K562 (cell line): ENCODE measurements around the gene TRUB2. TPM values are rescaled to one million over a fixed set of nuclear protein-coding genes. Genes with fewer than 3 reads are reported as not detected.

Experiments
- BHLHE40 ChIP-seq: IDR thresholded peaks from 2 replicates; pipeline ENCODE4 v1.6.1; 2011; ENCODE audit warnings: low read length, improper control_type of control experiment
- CHD1 ChIP-seq: fragments of 200-600 bp; sonication (generic); IDR thresholded peaks from one replicate; pipeline ENCODE4 v1.6.1; 2012; ENCODE audit warnings: mild to moderate bottlenecking, moderate library complexity, low read length, inconsistent platforms
- JUND ChIP-seq, 2 experiments: IDR thresholded peaks; 2 replicates in 1 of 2; 3 replicates in 1 of 2; pipeline ENCODE4 v1.6.1; 2011; ENCODE audit warnings: borderline replicate concordance in 2 of 2, low read depth in 2 of 2, low read length in 2 of 2, improper control_type of control experiment in 1 of 2, missing biosample characterization in 1 of 2, missing genetic modification characterization in 1 of 2, missing genetic modification reagents in 1 of 2
- MGA ChIP-seq: fragments of 450-650 bp; IDR thresholded peaks from 2 replicates; pipeline ENCODE4 v1.6.1; 2016; ENCODE audit warnings: mild to moderate bottlenecking, moderate library complexity
- MXI1 ChIP-seq: IDR thresholded peaks from 2 replicates; pipeline ENCODE4 v1.6.1; 2011; ENCODE audit warnings: low read depth, mild to moderate bottlenecking, improper control_type of control experiment, low read length
- NR2F6 ChIP-seq: fragments of 450-650 bp; formaldehyde crosslinking; IDR thresholded peaks from 2 replicates; pipeline ENCODE4 v1.4.0; 2020; ENCODE audit warnings: mild to moderate bottlenecking
- RBM22 ChIP-seq: fragments of 200-400 bp; formaldehyde crosslinking; IDR thresholded peaks from 2 replicates; pipeline ENCODE4 v1.6.1; 2018; ENCODE audit warnings: low read length, low read depth; ENCODE audit not compliant: poor library complexity, severe bottlenecking
- ZBTB17 ChIP-seq: fragments of 450-650 bp; formaldehyde crosslinking; IDR thresholded peaks from 2 replicates; pipeline ENCODE4 v1.4.0; 2020; ENCODE audit warnings: mild to moderate bottlenecking
- ZNF316 ChIP-seq: fragments of 450-650 bp; IDR thresholded peaks from 2 replicates; pipeline ENCODE4 v1.6.1; 2016
- polyA plus RNA-seq, 8 experiments: library from polyadenylated mRNA; depleted of rRNA in 4 of 8; stranded (reverse) in 5 of 8; unstranded in 3 of 8; fragments of >200 nt; fragmentation: Nextera tagmentation in 2 of 8; fragmentation: Illumina TruSeq in 1 of 8; extraction: Ambion mirVana in 2 of 8; extraction: Trizol in 1 of 8; gene quantifications; 2 replicates each; pipeline versions ENCODE4 v1.2.1 to v1.2.3, GENCODE V29; 2011 to 2014; ENCODE audit warnings: inconsistent platforms in 1 of 8, missing spikeins in 1 of 8
- total RNA-seq, 7 experiments: library from RNA; depleted of rRNA in 6 of 7; stranded (reverse); fragments of >200 nt in 6 of 7; fragmentation: Illumina TruSeq in 2 of 7; extraction: Trizol in 2 of 7; gene quantifications; 2 replicates each; pipeline versions ENCODE4 v1.2.1 to v1.2.3, GENCODE V29; 2011 to 2021; ENCODE audit warnings: low replicate concordance in 1 of 7
- TF ChIP-seq, protein P1 (sequence below): fragments of 450-650 bp; IDR thresholded peaks from 2 replicates; pipeline ENCODE4 v1.6.1; 2018; ENCODE audit not compliant: partially characterized antibody

The TRUB2 gene
- total and polyA plus RNA-seq, 9 of the 15 experiments (the other 6 are each of a cell fraction or from before 2014, with no cell fraction given), result 9.3 to 110 (median 63.0) TPM

DNA sequence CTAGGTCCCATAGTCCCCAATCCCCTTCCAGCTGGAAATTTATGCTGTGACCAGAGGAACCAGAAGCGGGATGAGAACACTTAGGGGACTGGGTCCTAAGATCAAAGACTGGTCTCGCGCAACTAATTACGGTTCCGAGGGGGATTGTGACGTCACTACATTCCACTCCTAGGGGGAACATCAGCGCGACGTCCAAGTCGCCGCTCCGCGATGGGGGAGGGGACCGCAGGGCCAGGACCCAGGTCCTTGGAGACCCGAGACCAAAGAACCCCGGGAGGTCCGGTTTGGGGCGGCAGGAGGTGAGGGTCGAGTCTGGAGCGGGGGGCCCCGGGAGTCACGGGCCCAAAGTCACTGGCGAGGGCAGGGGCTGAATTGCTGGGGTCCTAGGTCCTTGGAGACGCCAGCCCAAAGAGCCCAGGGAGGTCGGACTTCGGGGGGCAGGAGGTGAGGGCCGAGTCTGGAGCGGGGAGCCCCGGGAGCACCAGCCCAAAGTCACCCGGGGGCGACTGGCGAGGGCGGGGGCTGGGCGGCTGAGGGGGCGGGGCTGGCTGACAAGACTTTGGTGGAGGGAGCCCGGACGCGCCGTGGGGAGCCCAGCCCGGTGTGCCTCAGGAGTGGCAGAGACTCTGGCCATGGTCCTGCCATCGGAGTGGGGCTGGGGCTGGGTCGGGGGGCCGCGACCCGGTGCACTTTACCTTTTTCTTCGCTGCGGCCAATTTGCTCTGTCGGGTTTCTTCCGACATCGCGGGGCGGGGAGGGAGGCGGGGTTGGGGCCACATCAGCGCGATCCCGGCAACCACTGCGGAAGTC lies 46.8 kb downstream of the TRUB2 start, which contains the start of gene GOLGA2 (continued):
- TF ChIP-seq MGA (no peak), JUND (IDR thresholded peaks at IDR 0.05; ENCODE audit: borderline replicate concordance, low read depth, low read length) (peak; percentile 74), JUND (tag; IDR thresholded peaks at IDR 0.05; ENCODE audit: borderline replicate concordance, low read depth, low read length) (peak; percentile 79; the same call in 2 of the 3 replicates), BHLHE40 (peak; percentile 39; the same call in 1 of the 2 replicates), ZBTB17 (CRISPR knock-in tag) (0 out of 2 replicates have a peak, but pooled peaks have one; percentile 39), RBM22 (peak; percentile 16), NR2F6 (0 out of 2 replicates have a peak, but pooled peaks have one; percentile 77), MXI1 (0 out of 2 replicates have a peak, but pooled peaks have one; percentile 35), ZNF316 (no peak), CHD1 (peak; percentile 95)
- TF ChIP-seq, protein P1, sequence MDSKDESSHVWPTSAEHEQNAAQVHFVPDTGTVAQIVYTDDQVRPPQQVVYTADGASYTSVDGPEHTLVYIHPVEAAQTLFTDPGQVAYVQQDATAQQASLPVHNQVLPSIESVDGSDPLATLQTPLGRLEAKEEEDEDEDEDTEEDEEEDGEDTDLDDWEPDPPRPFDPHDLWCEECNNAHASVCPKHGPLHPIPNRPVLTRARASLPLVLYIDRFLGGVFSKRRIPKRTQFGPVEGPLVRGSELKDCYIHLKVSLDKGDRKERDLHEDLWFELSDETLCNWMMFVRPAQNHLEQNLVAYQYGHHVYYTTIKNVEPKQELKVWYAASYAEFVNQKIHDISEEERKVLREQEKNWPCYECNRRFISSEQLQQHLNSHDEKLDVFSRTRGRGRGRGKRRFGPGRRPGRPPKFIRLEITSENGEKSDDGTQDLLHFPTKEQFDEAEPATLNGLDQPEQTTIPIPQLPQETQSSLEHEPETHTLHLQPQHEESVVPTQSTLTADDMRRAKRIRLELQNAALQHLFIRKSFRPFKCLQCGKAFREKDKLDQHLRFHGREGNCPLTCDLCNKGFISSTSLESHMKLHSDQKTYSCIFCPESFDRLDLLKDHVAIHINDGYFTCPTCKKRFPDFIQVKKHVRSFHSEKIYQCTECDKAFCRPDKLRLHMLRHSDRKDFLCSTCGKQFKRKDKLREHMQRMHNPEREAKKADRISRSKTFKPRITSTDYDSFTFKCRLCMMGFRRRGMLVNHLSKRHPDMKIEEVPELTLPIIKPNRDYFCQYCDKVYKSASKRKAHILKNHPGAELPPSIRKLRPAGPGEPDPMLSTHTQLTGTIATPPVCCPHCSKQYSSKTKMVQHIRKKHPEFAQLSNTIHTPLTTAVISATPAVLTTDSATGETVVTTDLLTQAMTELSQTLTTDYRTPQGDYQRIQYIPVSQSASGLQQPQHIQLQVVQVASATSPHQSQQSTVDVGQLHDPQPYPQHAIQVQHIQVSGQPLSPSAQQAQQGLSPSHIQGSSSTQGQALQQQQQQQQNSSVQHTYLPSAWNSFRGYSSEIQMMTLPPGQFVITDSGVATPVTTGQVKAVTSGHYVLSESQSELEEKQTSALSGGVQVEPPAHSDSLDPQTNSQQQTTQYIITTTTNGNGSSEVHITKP, result no peak
